GM12872 (cell line): ENCODE measurements around the gene EDN2.

Experiments
- TF ChIP-seq, protein P1 (sequence below): IDR thresholded peaks from 3 replicates; pipeline ENCODE4 v1.5.1; 2011; ENCODE audit warnings: low read depth, mild to moderate bottlenecking, low read length, moderate library complexity; ENCODE audit not compliant: insufficient read depth

Gene EDN2

DNA sequence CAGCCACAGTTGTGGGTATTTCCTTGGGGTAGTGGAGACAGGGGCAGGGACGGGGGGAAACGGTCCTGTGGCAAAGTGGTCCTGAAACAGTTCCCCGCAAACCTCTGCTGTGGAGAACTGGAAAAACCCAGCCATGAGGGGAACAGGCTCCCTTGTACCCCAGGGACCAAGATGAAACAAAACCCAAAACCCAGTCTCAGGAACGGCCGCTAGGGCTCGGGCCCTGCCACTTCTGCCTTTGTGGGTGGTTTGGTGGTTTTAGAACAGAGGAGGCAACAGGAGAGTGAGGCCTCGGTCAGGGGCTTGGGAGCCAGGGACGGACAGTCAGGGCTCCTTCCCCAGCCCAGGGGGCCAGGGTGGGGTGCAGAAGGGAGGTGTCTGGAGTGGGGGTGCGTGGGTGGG, 24.8 kb upstream of the EDN2 start:
- TF ChIP-seq, protein P1, sequence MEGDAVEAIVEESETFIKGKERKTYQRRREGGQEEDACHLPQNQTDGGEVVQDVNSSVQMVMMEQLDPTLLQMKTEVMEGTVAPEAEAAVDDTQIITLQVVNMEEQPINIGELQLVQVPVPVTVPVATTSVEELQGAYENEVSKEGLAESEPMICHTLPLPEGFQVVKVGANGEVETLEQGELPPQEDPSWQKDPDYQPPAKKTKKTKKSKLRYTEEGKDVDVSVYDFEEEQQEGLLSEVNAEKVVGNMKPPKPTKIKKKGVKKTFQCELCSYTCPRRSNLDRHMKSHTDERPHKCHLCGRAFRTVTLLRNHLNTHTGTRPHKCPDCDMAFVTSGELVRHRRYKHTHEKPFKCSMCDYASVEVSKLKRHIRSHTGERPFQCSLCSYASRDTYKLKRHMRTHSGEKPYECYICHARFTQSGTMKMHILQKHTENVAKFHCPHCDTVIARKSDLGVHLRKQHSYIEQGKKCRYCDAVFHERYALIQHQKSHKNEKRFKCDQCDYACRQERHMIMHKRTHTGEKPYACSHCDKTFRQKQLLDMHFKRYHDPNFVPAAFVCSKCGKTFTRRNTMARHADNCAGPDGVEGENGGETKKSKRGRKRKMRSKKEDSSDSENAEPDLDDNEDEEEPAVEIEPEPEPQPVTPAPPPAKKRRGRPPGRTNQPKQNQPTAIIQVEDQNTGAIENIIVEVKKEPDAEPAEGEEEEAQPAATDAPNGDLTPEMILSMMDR = no peak

DNA sequence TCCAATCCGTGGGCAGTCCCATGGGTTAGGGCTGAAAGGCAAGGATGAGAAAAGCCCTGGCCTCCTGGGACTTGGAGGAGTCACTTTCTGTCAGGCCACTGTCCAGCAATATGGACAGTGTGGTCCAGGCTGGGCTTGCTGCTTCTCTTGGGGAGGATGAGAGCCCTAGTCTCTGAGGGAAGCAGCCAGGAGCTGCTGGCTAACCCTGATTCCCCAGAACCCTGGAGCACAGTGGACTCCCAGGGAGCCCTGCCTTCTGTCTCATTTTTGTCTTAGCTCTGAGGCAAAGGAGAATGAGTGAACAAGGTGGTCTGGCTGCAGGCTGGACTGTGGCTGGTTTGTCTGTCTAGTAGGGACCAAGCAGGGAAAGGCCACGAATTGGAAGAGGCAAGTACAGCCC, 23.8 kb upstream of the EDN2 start:
- TF ChIP-seq, protein P1 = no peak

DNA sequence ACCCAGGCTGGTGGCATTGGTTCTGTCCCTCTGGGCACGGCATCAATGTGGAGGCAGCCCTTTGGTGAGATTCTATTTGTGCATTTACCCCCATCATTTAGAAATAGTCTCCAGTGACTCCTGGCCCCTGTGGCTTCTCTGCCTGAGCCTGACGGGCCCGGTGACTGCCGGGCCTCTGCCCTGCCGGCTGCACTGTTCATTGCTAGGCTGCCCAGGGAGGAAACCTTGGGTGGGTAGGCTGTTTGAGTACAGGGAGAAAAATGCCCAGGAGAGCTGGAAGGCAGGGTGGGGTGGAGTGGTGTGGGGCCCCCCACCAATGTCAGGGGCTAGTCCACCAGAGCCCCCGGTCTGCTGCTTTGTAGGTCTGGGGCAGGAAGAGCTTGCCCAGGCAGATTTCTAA, 23.4 kb upstream of the EDN2 start:
- TF ChIP-seq, protein P1 = no peak

DNA sequence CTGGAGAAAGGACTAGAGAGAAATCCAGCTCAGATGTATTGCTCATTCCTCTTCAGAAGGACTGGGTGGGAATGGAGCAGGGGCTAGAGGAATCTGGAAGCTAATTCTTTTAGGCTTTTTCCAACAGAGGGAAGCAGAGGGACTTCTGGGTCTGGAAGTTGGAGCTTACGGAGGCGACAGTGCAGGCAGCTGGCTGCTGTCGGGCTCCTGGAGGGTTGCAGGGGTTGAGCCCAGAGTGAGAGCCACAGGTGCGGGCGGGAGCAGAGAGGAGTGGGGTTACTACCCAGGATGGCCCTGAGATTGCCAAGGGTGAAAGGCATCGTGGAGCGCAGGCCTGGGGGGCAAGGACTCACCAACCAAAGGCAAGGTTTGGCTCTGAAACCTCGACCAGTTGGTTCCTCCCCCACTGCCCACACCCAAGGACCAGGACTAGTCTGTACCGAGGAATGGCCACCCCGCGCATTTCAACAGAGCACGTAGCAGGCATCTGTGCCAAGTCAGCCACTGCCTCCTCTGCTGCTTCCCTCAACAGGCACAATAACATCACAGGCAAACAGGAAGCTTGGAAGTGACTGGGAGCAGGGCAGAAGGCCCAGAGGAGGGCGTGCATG, 22.7 kb upstream of the EDN2 start:
- TF ChIP-seq, protein P1 = no peak

DNA sequence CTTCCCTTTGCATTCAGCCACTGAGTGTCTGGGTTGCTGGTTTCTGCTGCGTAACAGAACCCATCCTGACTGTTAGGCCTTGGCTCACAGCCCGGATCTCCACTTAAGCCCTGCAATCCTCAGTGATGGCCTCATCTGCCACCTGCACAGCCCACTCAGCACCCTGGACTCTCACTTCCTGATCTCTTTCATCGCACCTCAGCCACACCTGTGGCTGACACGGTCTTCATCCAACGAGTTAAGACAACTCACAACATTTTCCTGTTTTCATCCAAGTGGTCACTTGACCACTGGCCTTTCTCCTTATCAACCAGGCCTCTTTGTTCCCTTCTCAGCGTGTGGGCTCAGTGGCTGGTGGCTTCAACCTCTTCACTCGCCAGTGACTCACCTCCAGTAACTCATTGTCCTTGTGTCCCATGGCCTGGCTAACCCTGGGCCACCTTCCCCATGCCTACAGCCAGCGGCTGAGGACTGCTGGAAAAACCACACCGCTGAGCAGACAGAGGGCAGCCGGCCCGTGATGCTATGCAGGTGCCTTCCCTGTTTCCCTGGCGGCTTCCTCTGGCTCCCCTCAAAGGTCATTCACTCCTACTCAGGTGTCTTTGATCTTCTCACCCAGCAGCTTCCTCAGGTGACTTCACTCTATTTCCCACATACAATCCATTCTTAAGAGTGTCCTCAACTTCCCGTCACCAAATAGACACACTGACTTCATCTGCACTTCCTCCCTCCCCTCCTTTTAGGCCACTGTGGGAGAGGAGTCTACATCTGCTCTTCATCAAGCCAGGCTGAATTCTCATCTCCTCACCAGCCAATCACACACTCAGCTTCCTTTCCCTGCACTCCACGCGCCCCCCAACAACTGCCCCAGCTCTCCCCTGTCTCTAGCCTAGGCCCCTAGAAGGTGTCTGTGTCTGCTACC, 19.9 kb upstream of the EDN2 start:
- TF ChIP-seq, protein P1 = no peak

DNA sequence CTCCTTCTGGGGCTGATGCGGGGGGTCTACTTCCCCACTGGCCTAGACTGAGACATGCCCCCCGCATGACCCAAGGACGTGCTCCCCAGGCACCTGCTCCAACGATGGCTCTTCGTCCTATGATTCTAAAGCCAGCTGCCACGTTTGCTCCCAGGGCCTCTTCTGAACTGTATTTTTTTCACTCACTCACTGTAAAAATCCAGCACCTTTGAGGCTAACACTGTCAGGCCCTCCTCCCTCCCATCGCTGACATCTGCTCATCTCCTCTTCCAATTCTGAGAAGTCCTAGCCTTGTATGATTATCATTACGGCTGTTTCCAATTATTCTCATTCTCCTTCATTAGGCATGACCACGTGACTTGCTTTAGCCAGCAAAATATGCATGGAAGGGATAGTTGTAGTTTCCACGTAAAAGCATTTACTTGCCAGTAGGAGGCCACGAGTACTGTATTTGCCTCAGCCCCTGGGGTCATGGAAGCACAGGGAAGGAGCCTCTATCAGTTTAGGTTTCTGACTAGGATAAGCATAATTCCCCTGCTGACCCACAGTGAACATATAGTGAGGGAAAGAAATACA, 19.1 kb upstream of the EDN2 start:
- TF ChIP-seq, protein P1 = peak; percentile 17; the same call in 1 of the 3 replicates

DNA sequence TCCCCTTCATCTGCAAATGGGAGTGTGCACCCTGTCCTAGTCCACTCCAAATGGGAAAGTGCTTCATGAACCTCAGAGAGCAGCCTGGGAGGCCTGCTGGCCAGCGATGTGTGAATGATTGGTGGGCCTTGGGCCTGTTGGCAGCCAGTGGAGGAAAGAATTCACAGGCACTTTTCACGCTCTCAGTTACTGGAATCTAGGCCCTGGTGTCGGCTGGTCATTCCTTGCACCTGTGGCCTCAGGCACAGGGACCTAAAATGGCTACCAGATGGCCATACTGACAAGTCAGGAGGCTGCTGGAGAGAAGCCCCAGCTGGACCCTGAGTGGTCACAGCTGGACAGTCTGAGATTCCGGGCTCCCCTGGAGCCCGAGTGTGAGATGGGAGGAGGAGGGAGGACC, 18.4 kb upstream of the EDN2 start:
- TF ChIP-seq, protein P1 = no peak
